ENCODE data around the gene TENT4A. TPM values are rescaled to one million over a fixed set of nuclear protein-coding genes. Genes with fewer than 3 reads are reported as not detected.
"Not testable (repeated sequence)": the region's sequence is repeated elsewhere in the genome, so short reads cannot be mapped to it uniquely, and the experiment has no call there.

Gene TENT4A
- total RNA-seq, 1 experiment from 2014 or later = 7.6 TPM

DNA sequence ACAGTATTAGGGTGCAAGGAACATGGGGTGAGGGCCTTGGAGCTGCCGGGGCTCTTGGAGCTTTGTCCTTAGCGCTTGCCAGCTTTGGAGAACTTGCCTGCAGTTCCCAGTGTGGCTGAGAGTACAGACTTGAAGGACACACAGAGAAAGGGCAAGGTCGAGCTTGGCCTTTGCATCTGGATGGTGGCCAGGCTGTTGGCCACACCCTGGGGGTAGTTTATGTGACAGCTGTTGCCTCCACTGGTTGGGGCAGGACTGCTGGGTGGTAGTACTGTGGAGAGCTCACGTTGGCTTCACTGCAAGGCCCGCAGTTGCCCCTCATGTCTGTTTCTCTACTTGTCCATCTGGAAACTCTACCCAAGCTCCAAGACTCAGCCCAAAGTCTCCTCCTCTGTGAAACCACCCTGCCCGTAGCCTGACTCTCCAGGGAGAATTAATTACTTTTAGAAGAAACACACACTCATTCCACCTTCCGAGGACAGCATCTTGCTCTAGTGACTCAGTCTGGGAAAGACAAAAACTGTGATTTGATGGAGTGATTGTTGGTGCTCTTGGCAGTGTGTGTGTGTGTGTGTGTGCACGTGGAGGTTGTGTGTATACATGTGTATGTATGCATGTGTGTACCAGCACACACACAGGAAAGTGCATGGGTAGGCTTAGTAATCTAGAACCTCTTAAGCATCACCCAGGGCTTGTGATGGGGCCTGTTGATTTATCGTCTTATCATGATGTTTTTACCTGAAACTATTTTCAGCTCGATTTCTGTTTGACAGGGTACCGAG lies 57.8 kb downstream of the TENT4A start:
- DNase-seq (ENCODE audit: low spot score) = no peak

DNA sequence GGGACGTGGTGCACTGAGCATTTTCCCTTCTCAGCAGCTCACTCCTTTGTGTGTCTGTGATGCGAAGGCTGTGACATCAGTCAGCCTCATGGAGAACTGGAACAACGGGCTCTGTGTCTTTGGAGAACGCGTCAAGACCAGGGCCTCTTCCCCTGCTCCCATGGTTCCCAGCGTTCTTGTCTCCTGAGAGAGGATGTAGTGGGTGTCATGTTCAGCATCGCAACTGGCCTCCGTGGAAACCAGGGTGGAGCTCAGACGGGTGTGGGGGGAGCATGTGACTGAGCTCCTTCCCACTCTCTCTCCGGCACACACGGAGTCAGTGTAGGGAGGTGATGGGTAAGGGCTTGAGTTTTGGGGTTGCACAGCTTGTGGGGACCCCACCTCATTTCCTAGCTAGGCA lies 59.7 kb downstream of the TENT4A start:
- DNase-seq (ENCODE audit: low spot score) = no peak

DNA sequence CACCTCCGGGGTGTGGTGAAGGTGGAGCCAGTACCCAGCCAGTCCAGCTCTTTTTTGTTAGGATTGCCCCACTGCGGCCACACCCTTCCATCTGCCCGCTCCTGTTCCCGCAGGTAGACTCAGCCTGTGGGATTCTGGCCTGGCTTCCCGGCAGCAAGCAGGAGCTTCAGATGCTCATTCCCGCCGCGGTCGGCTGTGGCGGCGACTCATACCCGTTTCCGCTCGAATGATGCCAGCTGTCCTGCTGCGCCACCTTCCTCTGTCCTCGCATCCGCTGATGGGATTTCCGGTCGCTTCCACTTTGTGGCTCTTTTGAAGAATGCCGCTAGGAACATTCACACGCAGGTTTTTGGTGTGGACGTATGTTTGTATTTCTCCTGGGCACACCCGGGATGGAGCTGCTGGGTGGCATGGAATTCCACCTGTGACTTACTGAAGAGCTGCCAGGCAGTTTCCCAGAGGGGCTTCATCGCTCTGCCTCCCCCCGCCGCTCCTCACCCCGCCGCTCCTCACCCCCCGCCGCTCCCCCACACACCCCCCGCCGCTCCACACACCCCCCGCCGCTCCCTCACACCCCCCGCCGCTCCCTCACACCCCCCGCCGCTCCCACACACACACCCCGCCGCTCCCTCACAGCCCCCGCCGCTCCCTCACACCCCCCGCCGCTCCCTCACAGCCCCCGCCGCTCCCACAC lies 60.3 kb downstream of the TENT4A start:
- no peak for DNase-seq (ENCODE audit: low spot score)

DNA sequence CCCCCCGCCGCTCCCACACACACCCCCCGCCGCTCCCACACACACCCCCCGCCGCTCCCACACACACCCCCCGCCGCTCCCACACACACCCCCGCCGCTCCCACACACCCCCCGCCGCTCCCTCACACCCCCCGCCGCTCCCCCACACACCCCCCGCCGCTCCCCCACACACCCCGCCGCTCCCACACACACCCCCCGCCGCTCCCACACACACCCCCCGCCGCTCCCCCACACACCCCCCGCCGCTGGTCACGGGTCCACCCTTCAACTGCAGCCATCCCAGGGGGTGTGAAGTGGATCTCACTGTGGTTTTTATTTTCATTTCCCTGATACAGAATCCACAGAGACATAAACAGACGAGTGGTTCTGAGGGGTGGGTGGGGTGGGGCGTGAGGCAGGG lies 61.0 kb downstream of the TENT4A start:
- DNase-seq (ENCODE audit: low spot score) = not testable (repeated sequence)

DNA sequence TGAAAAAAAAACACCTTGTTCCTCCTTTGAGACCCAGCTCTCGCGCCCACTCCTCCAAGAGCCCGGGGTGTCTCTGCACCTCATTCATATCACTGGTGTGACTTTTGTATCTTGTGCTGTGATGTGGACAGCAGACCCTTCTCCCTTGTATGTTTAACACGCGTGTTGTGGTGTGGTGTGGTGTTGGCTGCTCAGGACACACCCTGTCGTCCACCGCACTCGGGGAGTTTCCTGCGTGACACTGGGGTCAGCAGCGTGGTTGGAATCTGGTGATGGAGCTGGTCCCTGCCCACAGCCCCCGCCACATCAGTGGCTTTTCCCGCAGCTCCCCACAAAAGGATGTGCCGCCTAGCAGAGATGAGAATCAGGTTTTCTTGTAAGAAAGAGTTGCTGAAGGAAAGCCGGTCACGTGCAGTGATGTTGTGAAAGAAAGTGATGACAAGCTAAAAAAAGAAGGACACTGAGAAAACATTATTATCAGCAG lies 61.5 kb downstream of the TENT4A start:
- DNase-seq (ENCODE audit: low spot score) = no peak

DNA sequence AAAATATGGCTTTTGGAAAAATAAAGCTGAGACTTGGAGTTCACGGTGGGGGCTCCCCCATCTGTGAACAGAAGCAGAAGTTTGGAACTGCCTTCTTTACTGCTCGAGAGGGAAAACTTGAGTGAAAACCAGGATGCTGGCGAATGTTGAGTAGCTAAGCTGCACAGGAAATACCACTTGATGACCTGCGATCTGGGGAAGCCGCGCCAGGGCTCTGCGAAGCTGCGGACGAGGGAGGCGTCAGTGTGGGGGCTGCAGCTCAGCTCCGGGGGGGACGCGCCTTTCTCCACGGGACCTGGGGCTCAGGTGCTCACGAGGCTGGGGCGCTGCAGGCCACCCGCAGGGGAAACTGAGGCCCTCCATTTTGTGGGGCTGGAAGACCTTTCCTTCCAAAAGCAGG lies 62.3 kb downstream of the TENT4A start:
- DNase-seq (ENCODE audit: low spot score) = no peak

DNA sequence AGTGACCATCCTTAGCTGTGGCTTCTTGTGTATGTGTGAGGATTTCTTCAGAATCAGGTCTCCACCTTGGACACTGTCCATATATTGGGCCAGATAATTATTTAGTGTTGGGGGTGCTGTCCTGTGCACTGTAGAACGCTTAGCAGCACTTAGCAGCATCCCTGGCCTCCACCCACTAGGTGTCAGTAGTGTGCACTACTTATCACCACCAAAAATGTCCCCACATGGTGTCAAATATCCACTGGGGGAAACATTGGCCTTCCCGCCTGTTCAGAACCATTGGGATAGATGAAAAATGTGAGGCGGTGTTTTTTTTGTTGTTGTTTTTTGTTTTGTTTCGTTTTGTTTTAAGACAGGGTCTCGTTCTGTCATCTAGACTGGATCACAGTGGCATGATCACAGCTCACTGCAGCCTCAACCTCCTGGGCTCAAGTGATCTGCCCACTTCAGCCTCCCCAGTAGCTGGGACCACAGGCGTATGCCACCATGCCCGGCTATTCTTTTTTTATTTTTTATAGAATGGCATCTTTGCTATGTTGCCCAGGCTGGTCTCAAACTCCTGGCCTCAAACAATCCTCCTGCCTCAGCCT lies 67.7 kb downstream of the TENT4A start:
- peak; percentile 57 for DNase-seq (ENCODE audit: low spot score)

DNA sequence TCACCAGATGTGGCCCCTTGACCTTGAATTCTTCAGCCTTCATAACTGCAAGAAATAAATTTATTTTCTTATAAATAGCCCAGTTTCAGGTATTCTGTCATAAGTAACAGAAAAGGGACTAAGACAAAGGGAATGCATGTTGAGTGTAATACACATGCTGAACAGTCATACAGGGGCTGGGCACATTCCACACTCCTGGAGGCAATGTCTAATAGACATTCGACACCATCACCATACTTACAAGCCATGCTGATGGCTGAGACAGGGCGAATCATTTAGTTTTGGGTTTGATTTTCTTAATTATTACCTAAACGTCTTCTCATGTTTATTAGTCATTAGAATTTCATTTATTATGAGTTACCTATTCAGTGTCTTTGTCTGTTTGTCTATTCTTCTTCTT lies 68.5 kb downstream of the TENT4A start:
- DNase-seq (ENCODE audit: low spot score) = no peak

DNA sequence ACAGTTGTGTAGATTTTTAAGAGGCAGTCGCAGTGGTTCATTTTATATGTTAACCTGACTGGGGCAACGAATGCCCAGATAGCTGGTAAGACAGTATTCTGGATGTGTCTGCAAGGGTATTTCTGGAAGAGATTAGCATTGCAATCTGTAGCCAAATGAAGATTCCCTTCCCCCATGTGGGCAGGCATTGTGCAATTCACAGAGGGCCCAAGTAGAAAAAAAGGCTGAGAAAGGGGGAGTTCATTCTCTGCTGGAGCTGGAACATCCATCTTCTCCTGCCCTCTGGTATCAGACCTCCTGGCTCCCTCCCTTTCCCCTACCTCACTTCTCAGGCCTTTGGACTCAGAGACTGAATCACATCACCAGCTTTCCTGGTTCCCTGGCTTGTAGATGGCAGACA lies 70.6 kb downstream of the TENT4A start:
- DNase-seq (ENCODE audit: low spot score) = no peak

DNA sequence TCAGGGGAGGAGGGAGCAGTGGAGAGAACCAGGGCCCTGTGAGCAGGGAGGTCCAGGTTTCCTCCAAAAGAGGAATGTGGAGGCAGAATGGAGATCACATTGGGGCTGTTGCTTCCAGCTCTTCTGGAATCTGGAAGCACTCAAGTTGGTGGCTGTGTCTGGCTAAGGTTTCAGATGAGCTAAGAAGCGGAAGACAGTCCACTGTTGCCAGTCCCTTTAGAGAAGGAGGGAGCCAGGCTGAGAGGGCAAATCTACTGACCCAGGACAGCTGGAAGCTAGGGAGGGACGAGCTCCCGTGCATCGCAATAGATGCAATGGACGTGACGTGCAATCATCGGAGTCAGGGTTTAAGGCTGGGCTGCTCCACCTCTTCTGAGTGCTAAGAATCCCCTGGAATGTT lies 71.2 kb downstream of the TENT4A start:
- DNase-seq (ENCODE audit: low spot score) = no peak

DNA sequence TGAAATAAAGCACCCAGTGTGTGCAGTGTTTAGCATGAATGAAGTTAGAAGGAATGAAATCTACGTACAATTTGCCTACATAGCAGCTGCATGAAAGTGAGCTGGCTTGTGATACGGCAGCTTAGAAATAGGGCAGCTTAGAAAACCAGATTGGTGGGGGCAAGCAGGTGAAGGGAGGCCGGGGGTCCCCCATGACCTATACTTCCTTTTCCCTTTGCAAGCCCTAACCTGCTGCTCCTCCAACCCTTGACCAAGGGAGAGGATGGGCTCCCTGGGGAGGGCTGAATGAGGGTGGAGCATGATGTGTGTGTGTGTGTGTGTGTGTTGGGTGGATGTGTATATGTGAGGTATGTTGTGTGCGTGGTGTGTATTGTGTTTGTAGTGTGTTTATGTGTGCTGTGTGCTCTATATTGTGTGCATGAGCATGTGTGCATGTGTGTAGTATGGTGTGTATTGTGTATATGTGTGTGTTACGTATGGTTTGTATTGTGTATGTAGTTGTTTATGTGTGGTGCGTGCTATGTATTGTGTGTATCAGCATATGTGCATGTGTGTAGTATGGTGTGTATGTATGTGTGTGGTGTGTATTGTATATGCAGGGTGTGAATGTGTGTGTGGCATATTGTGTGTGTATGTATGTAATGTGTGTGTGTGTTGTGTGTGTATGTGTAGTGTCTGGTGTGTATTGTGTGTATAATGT lies 72.1 kb downstream of the TENT4A start:
- no peak for DNase-seq (ENCODE audit: low spot score)

DNA sequence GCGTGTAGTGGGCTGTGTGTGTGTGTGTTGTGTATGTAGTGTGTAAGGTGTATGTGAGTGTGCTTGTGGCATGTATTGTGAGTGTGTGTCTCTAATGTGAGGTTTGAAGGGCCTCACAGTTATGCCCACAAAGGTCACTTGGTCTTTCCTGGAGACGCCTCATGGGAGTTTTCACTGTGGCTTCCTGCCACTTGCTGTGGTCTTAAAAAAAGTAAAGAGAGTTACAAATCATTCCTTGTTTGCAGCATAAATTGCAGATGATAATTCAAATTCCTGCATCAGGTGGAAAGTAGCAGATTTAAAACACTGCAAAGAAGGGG lies 72.6 kb downstream of the TENT4A start:
- DNase-seq (ENCODE audit: low spot score) = no peak

DNA sequence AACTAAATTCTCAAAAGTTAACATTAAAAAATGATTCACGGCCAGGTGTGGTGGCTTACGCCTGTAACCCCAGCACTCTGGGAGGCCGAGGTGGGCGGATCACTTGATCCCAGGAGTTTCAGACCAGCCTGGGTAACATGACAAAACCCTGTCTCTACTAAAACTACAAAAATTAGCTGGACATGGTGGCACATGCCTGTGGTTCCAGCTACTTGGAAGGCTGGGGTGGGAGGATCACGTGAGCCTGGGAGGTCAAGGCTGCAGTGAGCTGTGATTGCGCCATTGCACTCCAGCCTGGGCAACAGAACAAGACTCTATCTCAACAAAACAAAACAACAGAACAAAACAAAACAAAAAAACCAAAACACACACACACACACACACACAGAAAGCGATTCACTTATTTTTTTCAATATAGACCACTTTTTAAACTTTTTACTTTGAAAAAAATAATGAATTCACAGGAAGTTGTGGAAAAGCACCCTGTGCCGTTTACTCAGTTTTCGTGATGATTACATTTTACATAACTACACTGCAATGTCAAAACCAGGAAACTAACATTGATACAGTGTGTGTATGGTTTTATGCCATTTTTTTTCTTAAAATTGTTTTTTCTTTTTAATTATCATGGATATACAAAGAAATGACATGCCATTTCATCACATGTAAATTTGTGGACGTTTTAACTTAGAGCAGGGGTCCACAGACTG lies 73.7 kb downstream of the TENT4A start:
- DNase-seq (ENCODE audit: low spot score) = no peak

DNA sequence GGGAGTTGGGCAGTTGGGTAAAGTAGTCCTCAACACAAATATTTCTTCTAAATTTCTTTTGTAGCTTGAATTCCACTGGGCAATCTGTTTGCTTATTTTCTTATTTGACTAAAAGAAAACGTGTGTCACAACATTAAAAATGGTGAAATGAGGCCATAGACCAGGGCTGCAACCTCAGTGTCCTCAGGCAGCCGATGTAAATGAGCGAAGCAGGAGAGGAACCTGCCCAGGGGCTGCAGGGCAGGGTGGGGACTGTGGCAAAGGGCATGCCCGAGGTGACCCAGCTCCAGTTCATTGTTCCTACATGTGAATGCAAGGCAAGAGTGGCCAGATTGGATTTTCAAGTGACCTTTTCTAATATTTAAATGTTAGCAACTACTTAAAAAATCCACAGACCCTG lies 74.7 kb downstream of the TENT4A start:
- no peak for DNase-seq (ENCODE audit: low spot score)

DNA sequence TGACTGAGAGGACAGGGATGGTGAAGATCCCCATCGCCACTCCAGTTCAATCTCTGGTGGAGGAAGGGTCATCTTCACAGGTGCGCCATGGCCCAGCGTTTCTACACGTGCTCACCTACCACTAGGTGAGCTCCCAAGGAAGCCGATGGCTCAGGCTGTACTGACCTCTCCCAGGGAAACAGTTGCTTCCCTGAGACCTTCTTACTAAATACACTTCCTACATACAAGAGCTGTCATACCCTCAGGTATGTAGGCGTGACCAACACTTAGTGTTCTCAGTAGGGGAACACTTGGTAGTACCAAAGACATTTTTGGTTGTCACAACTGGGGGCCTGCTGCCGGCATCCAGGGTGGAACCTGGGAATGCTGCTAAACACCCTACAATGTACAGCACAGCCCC lies 75.2 kb downstream of the TENT4A start:
- DNase-seq (ENCODE audit: low spot score) = no peak

DNA sequence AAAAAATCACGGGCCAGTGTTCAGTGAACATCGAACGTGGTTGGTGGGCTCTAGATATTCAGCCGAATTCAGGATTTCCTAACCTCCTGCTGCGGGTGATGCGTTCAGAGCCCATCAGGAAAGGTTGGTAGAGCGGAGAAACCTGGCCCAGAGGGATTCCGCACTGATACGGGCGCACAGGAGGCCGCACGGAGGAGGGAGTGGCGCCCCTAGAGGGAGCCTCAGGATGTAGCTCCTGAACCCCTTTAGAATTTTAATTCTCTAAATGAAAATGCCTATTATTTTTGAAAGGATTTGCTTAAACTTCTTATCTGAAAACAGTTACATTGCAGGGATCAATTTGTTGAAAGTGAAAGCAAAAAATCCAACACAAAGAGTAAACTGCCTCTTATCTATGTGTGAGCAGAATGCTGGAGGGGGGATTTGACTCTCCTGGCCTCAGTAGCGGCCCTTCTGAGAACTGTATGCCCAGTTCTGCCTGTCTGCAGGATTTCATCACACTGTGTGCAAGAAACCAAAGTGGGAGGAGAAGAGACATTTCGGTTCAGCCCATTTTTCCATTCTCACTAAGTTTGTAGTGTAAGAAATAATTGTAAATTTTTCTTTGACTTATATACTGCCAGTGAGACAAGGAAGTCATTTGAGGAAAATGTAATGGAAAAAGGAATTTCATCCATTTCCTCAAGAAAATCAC lies 75.9 kb downstream of the TENT4A start:
- no peak for DNase-seq (ENCODE audit: low spot score)

DNA sequence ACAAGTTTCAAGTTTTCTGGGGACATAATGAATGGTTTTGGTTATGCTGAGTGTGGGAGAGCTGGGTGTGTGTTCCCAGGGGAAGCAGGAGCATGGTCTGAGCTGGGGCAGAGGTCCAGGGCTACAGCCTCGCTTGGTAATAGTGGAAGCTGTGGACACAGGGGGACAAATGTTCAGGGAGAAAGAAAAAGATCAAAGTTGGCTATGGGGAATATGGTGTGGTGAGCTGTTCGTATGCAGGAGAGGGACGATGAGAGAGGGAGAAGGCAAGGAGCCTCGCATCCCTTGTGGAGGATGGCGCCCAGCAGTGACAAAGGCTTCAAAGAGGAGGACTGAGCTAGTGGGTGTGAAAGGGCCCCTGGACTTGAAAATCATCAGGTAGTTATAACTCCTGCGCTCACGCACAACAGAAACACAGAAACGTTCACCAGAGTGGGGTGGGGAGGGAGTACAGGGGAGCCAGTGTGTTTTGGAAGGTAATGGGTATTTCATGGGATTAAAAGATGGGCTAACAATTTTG lies 77.2 kb downstream of the TENT4A start:
- DNase-seq (ENCODE audit: low spot score) = no peak

DNA sequence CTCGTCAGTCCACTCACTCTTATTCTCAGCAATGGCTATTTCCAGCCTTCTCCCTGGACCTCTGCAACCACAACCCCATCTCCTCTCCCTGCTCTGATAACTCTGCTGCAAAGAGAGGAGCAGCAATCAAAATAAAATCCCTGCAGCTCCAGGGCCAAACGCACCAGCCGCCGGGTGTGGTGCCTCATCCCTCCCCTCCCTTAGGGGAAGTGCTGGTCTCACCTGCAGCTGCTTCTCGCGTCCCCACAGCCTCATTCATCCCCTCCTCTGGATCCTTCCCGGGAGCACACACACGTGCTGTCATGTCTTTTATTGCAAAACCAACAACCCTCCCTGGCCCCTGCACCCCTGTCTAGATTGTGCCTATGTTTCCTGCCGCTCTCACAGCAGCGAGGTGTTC lies 77.8 kb downstream of the TENT4A start:
- DNase-seq (ENCODE audit: low spot score) = no peak

DNA sequence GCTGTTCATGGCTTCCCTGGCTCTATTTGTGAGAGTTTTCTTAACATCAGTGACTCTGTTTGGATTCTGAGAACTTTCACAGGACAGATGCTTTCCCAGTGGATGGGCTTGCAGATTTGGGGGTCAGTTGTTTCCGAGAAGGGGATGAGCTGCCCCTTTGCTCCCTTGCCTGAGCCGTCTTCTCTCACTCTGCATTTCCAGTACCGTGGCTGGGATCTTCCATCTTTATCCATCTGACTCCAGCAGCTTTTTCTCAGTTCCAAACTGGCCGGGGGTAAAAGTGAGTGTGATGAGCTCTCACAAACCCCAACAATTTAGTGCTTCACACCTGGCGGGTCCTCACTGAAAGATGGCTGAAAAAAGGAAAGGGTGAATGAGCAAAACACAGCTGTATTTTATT lies 79.1 kb downstream of the TENT4A start:
- no peak for DNase-seq (ENCODE audit: low spot score)

DNA sequence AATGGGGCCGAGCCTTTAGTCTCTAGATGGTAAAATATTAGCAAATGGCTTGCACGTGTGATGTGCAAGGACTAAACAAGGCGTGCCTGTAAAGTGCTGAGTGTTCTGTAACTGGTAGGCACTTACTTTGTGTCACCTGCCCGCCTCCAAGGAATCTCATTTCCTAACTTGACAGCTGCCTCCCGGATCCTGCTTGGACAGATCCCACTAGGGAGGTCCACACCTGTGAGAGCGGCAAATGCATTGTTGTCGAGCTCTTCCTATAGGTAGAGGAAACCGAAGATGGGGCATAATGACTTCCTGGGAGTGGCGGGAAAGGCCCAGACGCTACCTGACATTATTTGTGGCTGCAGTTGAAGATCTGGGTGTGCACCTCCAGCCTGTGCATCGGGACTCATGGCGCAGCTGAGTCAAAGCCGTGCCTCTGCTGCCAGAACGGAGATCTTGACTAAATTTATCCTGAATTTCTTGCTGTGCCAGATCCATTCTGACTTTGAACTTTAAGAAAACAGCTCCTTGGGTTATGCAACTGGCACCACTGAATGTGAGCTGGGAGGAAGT lies 79.8 kb downstream of the TENT4A start:
- no peak for DNase-seq (ENCODE audit: low spot score)

DNA sequence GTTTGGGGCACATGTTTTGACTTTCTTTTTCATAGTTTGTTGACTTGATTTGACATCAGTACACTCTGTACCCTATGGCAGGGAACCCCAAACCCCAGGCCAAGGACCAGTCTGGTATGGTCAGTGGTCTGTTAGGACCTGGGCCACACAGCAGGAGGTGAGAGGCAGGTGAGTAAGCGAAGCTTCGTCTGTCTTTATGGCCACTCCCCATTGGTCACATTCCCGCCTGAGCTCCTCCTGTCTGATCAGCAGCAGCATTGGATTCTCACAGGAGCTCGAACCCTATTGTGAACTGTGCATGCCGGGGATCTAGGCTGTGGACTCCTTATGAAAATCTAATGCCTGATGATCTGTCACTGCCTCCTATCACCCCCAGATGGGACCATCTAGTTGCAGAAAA lies 88.0 kb downstream of the TENT4A start:
- no peak for DNase-seq (ENCODE audit: low spot score)

All from A172 (cell line).